GM18519 (cell line): ENCODE measurements around the gene AHNAK.

Experiments used
- ATAC-seq: cut with Tn5 transposase; IDR thresholded peaks from one replicate; pipeline ENCODE4 v1.9.1; 2021; ENCODE audit warnings: mild to moderate bottlenecking, moderate library complexity; ENCODE audit not compliant: unreplicated experiment, low FRiP score

The AHNAK gene

DNA sequence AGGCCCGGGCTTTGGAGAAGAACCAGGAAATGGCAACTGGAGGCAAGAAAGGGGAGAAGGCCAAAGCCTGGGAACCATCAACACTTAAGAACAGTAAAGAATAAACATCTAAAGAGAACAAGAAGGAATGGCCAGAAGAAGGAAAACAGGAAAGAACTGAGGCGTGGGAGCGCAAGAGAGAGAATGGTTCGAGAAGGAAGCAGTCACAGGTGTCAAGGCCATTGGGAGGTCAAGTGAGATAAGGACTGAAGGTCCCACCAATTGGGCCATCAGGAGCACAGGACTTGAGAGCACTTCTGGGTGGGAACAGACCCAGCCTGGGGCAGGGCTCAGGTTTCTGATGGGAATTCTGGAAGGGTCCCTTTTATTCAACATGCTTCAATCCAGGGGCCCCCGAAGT, 128.5 kb downstream of the AHNAK start:
- no peak for ATAC-seq

DNA sequence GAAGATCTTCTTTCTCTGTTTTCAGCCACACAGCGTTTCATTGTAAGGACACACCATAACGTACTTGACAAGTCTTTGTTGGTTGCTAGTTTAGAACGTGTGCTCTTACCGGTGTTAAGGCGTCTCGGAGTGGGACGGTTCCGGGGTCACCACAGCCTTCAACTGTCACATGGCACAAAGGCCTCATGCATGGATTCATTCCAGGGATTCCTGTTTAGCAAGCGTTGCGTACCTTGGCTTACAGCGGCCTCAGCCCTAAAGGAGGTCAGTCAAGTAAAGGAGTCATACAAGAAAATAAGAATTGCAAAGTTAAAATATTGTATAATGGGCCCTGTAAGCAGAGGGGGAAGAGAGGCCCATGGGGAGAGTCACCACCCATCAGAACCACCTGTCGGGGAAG, 130.0 kb downstream of the AHNAK start:
- no peak for ATAC-seq

DNA sequence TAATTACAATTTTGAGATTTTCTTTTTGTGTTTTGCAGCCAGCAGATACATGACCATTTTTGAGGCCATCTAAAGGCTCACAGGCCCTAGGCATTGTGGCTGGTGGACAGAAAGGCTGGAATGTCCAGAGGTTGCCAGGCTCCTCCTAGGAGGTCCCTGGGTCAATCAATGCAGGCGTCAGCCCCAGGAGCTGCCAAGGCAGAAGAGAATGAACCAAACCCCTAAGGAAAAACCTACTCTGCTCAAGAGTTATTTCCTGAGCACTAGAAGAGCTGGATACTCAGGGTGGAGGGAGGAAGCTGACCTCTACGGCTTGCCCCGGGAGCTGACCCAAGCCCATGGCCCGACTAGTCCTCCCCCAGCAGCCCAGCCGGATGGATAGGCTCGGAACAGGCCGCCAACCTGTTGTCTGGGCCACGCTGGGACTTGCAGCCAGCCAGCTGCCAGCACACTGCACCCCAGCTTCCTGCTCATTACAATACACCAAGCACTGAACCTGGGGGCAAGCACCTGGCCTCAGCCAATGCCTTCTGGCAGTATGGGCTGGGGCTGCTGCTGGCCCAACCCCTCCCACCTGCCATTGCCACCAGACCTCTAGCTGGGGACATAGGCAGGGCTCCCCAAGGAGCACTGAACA, 133.4 kb downstream of the AHNAK start:
- ATAC-seq, result no peak

DNA sequence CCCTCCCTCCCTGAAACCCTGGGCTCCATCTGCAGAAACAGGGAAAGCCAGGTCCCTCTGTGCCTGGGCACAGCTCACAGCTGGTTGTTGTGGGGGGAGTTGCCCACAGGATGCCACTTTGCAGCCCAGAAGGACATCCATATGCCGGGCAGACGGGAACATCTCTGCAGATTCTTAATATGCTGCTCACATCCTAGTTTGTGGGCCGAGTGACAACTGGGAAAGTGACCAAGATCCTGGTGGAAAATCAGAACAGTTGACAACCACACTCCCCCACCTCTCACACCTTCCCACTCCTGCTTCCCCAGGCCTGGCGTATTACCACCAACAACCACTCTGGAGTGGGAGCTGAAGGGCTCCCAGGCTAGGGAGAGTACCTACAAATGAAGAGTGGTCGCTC, 135.1 kb downstream of the AHNAK start:
- no peak for ATAC-seq

DNA sequence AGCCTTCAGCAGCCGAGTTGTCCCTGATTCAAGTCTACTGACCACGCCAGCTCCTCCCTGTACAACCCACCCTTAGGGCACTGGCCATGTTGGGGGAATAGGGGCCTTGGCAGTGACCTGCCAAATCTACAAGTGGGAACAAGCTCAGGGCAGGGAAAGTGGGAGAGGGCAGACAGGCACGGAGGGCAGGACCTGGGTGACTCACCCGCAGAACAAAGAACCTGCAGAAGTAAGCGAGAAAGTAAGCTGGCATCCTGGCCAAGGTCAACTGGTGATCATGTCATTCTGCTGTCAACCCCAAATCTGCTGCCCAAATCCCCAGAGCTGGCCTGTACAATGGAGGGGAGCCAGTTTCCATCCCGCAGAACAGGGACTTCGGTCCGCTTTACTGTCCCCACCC, 135.6 kb downstream of the AHNAK start:
- ATAC-seq, result no peak

DNA sequence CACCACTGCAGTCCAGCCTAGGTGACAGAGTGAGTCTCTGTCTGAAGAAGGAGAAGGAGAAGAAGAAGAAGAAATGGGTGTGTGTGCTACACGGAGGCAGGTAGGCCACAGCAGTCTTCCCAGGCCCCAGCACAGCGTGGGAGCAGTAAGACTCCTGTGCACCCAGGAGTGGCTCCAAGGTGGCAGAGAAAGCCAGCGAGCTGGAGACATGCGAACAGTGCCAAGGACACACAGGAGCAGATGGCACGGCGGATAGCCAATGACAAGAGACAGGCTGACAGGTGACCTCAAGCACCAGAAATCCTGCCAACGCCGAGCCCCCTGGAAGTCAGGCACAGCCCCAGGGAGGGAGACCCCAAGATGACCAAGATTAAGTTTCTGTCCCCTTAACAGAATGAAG, 136.8 kb downstream of the AHNAK start:
- ATAC-seq, result no peak

DNA sequence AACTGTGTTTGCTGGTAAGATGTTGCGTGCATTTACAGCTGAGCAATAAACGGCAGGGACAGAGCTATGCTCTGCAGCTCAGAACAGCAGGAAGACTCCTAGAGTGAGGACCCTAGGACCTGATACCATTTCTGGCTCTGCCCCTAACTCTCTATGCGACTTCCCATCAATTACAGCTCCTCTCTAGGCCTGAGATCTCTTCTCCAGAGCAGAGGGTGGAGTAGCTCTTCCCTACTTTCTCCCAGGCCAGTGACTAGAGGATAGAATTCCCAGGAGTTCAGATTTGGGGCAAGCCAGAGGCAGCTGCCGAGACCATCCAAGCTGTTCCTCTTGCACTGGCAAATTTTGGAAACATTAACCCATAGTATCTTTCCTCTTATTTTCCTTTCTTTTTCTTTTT, 140.6 kb downstream of the AHNAK start:
- no peak for ATAC-seq

DNA sequence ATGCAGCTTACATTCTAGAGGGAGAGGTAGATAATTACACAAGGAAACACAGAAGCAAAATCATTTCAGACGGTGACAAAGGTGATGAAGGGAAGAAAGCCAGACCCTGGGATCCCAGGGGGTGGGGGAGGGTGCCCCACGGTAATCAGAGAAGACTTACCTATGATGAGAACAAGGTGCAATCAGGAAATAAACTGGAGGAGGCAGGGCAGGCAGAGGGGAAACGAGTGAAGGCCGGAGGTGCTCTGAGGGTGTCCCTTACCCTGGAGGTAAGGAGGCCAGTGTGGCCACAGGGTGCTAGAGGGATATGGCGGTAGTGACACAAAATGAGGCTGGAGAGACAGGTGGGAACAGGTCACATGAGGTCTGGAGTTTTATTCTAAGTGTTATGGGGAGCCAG, 141.7 kb downstream of the AHNAK start:
- ATAC-seq, result no peak

DNA sequence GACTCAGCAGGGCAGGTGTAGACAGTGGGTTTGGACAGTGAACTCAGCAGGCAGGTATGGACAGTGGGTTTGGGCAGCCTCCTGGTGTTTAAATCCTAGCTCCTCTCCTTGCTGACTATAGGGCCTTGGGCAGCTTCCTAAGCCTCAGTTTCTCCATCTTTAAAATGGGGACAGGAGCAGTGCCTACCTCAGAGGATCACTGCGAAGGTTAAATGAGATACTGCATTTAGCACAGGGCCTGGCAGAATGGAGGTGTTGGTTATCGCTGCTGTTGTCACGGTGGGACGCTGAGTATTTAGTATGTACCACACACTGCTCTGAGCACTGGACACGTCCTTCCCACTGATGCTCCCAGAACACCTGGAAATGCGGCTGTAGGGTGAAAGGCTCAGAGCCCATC, 142.2 kb downstream of the AHNAK start:
- ATAC-seq, result no peak

DNA sequence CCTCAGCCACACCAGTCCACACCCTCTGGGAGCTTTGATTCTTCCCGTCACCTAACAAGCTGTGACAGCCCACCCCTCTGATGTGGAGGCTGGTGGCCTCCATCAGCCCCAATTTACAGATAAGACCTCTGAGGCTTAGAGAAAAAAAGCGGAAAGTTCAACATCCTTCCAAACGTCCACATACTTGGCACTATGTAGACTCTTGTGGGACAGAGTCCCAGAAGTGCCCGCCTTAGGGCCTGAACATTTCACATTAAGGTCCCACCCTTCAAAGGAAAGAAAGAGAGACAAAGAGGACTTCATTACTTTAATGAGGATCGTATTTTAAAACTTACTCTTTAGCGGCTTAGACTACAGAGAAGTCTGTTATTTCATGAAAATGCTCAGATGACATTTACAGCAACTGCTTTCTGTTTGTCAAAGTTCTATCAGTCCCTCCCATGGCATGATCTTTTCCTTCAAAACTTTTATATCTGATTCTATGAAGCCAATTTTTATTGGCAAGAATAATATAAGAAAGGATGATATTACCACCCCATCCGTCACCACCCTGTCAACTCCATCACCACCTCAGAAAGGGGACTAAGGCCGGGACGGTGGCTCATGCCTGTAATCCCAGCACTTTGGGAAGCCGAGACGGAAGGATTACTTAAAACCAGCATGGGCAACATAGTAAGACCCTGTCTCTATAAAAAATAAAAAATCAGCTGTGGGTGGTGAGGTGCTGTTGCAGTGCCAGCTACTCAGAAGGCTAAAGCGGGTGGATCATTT, 143.5 kb downstream of the AHNAK start:
- no peak for ATAC-seq

DNA sequence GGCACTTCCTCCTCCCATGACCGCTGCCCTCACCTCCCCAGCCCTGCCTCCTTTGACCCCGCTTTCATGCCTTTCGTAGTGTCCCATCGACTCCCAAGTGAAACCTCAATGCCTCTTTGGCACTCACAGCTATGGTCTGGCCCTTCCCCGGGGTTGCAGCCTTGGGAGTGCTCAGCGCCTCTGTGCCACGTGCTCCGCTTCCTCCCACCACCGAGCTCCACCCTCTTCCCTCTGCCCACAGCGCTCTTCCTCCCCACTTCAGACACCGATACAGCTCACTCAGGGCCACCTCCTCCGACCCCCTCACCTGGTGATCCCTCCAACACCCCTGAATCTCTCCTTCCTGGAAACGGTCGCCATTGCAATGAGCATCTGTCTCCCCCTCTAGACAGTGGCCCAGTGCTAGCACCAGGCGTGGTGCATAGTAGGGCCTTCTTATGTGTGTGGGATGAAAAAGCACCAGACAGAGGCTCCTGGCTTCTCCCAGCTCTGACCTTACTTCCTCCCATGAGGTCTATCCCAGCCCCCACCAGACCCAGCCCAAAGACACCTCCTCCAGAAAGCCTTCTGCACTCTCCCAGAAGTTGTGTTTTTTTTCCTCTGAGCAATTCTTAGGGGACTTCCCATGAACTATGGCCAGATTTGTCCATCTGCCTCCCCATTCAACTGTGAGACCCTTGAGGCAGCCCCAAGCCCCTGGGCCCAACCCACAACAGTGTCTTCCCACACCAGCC, 144.2 kb downstream of the AHNAK start:
- ATAC-seq, result no peak

DNA sequence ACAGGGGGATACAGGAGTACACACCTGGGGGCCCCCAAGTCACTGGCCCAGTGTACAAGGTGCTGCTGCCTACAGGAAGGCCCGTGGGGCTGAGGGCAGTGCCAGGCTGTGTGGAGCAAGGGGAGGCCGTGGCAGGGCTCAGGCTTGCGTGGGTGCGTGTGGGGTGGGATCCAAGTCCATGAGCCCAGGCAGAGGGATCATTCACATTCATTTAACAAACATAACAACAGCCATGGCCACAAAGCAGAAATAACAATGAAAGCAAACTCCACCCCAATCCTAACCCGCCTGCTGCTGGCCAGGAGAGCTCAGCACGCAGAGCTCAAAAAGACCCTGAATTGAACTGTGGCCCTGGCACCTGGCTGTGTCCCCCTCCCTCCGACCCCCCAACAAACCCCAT, 144.8 kb downstream of the AHNAK start:
- no peak for ATAC-seq

DNA sequence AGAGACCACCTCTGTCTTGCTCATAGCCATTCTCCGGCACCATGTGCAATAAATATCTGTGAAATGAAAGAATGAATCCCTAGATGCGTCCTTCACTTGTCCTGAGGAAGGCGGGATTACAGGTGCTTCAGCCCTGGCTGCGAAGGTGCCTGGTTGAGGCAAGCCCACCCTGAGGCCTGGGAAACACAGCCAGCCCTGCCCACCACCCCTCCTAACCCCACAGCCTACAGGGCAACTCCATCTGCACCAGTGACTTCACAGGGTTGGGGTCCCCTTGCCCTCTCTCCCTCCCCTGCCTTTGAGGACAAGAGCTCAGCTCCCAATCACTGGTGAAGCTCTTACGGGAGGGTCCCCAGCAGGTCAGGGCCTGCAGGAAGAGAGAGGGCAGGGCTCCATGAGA, 145.2 kb downstream of the AHNAK start:
- no peak for ATAC-seq

DNA sequence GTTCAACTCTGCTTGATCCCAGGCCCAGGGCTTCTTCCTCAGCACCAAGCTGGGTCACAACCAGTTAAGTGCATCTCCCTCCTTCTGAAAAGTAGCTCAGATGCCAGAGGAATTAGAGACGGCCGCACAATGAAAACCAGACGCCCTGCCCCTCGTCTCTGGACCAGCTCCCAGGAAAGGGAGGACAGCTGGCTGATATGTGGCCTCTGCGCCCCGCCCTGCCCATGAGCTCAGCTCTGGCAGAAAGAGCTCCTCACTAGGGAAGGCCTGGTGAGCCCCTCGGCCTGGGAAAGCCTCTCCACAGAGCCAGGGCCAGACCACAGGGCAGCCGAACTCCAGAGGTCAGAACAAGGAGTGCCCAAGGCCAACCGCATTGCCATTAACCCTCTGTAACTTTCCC, 145.8 kb downstream of the AHNAK start:
- no peak for ATAC-seq

DNA sequence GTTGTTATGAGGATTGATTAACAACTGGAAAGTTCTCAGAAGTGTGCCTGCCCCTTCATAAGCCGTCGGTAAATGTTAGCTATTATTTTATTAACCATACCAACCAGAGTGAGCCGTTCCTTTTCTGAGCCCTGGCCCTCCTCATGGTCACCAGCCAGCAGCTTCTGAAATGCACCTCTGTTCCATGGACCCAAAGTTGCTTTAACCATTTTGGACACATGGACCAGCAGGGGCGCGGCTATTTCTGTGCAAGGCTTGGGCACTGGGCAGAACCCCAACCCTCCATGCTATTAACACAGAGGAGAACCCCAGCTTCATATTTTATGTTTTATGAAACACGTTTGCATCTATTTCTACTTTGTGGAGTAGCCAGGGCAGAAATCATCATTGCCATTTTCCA, 146.3 kb downstream of the AHNAK start:
- ATAC-seq, result no peak

DNA sequence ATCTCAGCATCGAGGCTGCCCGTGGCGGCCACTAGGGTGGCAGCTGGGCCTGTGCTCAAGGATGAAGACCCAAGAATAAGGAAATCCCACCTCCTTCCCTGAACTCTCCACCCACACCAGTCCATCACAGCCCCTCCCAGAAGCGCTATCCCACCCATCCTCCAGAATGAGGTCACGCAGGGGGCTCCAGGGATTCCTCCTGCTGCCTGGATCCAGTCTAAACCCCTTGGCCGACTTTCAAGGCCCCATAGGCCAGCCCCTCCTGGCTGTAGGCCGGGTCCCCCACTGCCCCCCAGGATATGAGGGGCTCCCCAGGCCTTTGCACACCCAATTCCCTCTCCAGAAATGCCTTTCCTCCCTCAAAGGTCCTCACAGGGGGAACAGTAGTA, 146.7 kb downstream of the AHNAK start:
- no peak for ATAC-seq

DNA sequence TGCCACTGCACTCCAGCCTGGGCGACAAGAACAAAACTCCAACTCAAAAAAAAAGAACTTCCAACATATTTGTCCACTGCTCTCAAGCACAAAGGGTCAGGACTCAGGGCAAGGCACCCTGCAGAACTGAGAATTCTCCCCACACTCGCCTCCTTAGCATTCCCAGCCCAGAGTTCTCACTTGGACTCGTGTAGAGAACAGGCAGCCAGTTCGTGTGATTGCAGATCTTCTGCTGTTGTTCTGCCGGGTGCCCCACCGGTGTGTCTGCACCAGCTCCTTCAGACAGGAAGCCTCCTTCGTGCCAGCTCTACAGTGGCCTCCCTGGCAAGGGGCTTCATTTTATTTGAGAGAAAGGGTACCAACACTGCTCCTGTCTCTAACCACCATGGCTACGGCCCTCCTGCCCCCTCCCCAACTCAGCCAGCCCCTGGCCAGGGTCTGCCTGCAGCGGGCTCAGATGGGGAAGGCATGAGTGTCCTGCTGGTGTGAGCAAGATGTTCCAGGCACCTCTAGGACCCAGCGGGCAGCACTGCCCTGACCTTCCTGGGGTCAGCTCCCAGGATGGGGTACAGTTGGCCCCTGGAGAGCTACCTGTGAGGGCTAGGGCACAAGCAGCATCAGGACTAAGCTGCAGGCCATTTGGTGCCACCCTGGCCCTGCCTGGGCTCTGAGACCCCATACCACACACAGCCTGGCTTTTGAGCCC, 147.3 kb downstream of the AHNAK start:
- ATAC-seq, result no peak

DNA sequence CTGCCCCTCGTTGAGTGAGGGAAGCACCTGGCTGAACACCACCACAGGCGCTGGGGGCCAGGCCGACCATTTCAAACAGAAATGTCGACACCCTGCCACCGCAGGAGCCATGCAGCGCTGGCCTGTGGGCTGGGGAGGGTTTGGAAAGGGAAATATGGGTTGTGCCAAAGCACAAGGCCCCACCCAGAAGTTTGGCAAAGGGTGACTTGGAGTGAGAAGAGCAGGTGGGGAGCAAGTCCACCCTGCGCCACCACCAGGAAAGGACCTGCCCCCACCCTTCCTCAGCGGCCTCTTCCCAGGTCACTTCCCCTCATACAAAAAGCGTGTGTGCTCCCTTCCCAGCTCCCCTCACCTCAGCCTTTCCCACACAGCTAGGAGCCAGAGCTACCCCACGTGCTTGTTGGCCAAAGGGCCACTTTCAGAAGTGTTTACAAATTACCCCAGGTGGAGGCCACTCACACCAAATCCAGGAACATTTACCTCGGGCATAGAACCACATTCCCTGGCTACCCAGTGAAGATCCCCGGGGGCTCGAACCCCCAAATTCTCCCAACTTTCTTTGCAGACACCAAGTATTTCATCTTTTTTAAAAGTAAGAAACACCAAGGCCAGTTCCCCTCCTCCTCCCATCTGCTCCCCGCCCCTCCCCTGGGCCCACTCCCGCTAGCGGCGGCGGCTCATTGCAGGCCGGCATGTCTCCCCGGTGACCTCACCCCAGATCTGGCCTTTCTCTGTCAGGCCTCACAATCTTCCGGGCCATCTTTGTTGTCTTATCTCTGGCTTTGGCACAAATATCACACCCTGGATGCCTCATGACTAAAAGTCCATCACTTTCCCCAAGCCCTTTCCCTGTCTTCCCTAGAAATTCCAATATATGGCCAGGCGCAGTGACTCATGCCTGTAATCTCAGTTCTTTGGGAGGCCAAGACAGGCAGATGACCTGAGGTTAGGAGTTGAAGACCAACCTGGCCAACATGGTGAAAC, 148.3 kb downstream of the AHNAK start:
- ATAC-seq, result no peak

DNA sequence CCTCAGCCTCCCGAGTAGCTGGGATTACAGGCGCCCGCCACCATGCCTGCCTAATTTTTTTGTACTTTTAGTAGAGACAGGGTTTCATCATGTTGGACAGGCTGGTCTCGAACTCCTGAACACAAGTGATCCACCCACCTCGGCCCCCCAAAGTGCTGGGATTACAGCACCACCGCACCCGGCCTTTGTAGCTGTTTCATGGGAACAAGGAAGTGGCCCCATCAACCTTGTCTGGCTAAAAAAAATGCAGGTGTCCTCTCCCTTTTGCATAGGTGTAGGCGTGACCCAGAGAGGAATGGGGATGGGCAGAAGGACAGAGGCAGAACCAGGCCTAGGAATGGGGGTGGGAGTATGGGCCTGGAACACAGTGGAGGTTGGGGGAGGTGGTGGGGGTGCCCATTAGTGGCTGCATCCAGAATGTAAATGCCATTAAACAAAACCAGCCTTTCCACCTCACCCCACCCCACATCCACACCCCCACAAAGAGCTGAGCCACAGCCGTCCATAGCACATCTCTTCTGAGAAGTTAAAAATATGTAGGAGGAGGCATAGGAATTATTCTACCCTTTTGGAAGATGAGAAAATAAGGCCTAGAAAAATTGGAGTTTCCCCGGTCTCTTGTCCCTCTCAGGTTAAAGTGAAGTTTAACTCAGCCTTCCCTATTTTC, 150.6 kb downstream of the AHNAK start:
- no peak for ATAC-seq
